GM19324 (cell line): Measurements from ENCODE around the gene HIP1.
"Not testable (repeated sequence)": the region's sequence is repeated elsewhere in the genome, so short reads cannot be mapped to it uniquely, and the experiment has no call there.

ENCODE experiments used
- ATAC-seq: cut with Tn5 transposase; IDR thresholded peaks from one replicate; pipeline ENCODE4 v1.9.1; 2021; ENCODE audit warnings: mild to moderate bottlenecking, moderate library complexity; ENCODE audit not compliant: unreplicated experiment, low FRiP score

Gene HIP1

GRCh38 chr7:75738604-75738974 lies at the start of gene HIP1:
Gene HIP1 (minus strand): TSS chr7:75738941. CDS start chr7:75738920, 21 bp downstream.
- ATAC-seq: no peak

DNA sequence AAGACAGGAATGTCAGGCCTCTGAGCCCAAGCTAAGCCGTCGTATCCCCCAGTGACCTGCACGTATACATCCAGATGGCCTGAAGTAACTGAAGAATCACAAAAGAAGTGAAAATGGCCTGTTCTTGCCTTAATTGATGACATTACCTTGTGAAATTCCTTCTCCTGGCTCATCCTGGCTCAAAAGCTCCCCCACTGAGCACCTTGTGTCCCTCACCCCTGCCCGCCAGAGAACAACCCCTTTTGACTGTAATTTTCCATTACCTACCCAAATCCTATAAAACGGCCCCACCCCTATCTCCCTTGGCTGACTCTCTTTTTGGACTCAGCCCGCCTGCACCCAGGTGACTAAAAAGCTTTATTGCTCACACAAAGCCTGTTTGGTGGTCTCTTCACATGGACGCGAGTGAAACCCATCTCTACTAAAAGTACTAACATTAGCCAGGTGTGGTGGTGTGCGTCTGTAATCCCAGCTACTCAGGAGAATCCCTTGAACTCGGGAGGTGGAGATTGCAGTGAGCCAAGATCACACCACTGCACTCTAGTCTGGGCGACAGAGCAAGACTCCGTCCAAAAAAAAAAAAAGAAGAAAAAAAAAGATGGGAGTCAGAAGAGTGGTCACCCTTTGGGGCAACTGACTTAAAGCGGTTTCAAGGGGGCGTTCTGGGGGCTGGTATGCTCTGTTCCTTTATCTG lies 49.6 kb upstream of the HIP1 start:
- ATAC-seq: not testable (repeated sequence)

DNA sequence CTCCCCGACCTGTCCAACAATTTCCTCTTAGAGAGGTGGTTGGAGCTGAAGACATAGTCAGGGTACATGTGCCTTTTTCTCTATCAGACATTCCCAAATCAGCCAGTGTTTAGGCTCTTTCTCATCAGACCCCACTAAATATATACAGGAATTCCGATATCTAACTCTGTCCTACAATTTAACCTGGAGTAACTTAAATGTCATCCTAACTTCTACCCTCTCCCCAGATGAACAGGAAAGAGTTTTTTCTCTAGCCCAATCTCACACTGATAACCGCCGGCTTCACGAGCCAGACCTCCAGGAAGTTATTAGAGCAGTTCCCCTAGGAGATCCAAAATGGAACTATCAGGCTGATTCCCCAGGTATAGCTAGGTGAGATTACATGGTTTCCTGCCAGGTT lies 44.3 kb upstream of the HIP1 start:
- not testable (repeated sequence) for ATAC-seq

GRCh38 chr7:75780647-75781273 lies 42.0 kb upstream of the HIP1 start:
- not testable (repeated sequence) for ATAC-seq

DNA sequence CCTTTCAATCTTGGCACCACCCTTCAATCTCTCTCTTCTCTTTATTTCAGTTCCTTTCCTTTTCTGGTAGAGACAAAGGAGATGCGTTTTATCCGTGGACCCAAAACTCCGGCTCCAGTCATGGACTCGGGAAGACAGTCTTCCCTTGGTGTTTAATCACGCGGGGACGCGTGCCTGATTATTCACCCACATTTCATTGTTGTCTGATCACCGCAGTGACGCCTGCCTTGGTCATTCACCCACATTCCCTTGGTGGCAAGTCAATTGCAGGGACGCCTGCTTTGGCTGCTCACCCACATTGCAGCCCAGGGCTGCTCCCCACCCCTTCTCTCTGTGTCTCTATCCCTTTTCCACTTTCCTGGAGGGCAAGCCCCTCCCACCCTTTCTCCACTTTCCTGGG lies 40.8 kb upstream of the HIP1 start:
- not testable (repeated sequence) for ATAC-seq

DNA sequence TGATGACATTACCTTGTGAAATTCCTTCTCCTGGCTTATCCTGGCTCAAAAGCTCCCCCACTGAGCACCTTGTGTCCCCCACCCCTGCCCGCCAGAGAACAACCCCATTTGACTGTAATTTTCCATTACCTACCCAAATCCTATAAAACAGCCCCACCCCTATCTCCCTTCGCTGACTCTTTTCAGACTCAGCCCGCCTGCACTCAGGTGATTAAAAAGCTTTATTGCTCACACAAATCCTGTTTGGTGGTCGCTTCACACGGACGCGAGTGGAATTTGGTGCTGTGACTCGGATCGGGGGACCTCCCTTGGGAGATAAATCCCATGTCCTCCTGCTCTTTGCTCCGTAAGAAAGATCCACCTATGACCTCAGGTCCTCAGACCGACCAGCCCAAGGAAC lies 40.3 kb upstream of the HIP1 start:
- ATAC-seq: not testable (repeated sequence)

DNA sequence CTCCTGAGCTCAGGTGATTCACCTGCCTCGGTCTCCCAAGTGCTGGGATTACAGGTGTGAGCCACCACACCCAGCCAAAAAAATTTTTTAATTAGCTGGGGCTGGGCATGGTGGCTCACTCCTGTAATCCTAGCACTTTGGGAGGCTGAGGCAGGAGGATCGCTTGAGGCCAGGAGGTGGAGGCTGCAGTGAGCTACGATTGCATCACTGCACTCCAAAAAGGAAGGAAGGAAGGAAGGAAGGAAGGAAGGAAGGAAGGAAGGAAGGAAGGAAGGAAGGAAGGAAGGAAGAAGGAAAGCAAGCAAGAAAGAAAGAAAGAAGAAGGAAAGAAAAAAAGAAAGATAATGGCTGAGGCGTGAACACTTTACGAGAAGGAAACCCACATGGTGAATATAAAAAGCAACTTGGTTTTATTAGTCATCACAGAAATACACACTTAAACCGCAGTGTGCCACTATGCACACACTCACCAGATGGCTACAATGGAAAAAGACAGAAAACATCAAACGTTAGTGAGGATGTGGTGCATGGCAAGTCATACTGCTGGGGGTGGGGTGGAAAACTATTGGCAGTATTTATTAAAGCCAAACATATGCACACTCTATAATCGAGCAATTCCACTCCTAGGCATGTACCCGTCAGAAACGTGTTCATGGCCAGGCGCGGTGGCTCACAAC lies 37.7 kb upstream of the HIP1 start:
- no peak for ATAC-seq

DNA sequence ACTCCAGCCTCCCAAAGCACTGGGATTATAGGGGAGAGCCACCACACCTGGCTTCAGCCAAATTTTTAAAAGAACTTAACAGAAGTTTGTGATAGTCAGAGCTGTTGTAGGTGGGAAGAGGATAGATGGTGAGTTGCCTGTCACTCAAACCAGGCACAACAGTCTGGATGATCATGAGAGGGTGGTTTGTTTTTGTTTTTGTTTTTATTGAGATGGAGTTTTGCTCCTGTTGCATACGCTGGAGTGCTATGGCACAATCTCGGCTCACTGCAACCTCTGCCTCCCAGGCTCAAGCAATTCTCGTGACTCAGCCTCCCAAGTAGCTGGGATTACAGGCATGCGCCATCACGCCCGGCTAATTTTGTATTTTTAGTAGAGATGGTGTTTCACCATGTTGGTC lies 35.2 kb upstream of the HIP1 start:
- not testable (repeated sequence) for ATAC-seq

DNA sequence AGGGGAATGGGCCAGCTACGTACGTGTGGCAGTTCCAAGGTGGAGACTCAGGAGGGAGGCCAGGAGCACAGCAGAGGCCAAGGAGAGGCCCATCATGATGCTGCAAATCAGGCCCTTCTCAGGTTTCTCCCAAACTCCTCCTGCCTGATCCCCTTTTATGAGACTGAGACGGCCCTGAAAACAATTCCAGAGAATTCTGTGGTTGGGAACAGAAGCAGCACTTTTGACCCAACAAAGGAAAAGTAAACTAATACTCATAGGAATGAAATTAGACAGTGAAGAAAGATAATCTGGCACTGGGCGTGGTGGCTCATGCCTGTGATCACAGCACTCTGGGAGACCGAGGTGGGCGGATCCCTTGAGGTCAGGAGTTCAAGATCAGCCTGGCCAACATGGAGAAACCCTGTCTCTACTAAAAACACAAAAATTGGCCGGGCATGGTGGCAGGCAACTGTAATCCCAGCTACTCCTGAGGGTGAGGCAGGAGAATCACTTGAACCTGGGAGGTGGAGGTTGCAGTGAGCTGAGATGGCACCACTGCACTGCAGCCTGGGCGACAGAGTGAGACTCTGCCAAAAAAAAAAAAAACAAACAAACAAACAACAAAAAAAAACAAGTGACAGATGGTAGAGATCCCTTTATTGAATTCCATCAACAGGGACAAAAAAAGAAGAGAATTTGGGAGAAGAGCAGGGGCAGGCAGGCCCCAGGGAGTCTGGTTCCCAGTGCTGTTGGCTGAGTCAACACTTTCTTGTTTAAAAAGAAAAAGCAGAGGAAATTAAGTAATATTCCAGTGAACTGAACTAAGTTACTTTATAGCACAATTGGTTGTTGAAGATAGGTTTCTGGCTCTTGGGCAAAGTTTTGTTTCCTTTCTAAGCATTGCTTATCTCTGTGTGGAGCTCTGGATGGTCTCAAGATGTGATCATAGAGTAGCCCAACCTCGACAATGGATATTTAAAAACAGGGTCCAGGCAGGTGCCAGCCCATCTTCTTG lies 33.6 kb upstream of the HIP1 start, which contains the start of gene CCL26:
CCL26 (minus strand) TSS at position 131 of the 997 bp plus-strand sequence; CDS start at position 96, 35 bp downstream.
- ATAC-seq: no peak

GRCh38 chr7:75771224-75771623 lies 32.5 kb upstream of the HIP1 start:
- ATAC-seq: no peak

GRCh38 chr7:75762350-75762917 lies 23.7 kb upstream of the HIP1 start:
- no peak for ATAC-seq

GRCh38 chr7:75761801-75762200 lies 23.1 kb upstream of the HIP1 start:
- ATAC-seq: not testable (repeated sequence)

DNA sequence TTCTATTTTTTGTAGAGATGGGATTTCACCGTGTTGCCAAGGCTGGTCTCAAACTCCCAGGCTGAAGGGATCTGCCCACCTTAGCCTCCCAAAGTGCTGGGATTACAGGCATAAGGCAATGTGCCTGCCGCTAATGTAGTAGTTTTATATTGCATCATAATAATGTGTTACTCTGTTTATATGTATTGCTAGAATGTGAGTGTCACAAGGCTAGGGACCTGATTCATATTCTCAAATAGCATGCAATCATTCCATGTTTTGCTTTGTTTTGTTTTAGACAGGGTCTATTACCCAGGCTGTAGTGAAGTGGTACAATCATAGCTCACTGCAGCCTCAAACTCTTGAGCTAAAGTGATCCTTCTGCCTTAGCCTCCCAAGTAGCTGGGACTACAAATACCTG lies 19.8 kb upstream of the HIP1 start:
- ATAC-seq: no peak

DNA sequence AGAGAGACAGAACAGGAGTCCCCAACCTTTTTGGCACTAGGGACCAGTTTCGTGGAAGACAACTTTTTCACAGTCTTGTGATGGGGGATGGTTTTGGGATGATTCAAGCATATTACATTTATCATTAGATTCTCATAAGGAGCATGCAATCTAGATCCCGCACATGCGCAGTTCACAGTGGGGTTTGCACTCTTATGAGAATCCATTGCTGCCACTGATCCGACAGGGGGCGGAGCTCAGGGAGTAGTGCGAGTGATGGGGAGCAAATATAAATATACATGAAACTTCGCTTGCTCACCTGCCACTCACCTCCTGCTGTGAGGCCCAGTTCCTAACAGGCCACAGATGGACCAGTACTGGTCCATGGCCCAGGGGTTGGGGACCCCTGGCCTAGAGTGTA lies 19.1 kb upstream of the HIP1 start:
- no peak for ATAC-seq

DNA sequence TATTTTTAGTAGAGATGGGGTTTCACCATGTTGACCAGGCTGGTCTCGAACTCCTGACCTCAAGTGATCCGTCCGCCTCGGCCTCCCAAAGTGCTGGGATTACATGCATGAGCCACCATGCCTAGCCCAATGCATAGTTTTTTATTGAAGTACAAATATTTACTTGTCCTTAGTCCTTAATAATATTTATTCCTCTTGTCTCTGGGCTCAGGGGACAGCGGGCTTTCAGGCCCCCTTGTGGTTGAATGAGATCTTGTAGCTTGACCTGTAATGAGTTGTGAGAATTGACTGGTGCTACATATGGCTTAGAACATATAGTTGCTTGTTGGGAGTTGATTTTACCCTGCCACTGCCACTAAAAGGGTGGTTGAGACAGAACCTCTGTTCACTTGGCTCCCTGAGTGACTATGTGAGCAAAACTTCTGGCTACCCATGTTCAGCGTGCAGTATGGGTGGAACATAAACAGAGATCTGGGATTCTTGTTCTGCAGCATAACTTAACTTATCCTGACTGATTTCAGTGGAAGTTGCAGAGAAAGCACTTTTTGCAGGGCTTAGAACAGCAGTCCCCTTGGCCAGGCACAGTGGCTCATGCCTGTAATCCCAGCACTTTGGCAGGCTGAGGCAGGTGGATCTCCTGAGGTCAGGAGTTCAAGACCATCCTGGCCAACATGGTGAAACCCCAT lies 18.4 kb upstream of the HIP1 start:
- no peak for ATAC-seq

DNA sequence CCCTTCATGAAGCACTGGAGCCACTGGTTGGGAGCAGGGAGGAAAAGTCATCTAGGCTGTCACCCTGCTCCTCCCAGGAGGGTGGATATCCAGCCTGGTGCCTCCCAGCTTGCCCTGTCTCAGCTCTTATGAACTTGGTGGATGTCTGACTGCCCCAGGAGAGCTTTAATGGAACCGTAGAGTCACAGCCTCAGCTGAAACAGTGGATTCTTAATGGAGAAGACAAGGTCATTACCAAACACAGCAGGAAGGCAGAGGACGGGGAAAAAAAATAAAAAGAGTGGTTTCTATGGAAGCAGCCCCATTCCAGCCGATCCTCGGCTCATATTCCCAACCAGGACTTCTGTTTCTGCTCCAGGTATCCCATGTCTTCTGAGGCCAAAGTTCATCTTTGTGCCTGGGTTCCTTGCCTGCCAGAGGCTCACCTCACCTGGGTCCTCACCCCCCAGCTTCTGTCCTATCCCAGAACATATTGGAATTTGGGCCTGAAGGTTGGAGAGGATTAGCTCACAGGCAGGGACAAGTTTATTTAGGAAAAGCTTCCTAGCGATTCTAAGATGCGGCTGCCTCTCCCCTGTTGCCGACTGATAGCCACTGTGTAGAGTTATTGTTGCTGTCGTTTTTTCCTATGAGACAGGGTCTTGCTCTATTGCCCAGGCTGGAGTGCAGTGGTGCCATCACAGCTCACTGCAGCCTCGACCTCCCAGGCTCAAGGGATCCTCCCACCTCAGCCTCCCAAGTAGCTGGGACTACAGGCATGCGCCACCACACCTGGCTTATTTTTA lies 17.7 kb upstream of the HIP1 start:
- ATAC-seq: no peak

GRCh38 chr7:75743455-75743859 lies 4.7 kb upstream of the HIP1 start:
- ATAC-seq: no peak

GRCh38 chr7:75740846-75741497 lies 2.2 kb upstream of the HIP1 start:
- no peak for ATAC-seq
